Thyroid gland (tissue), 4 donors: Measurements from ENCODE around the gene PDCL2. TPM values are rescaled to one million over a fixed set of nuclear protein-coding genes. Genes with fewer than 3 reads are reported as not detected.

Experiments used
- DNase-seq, 2 donors: peaks; one replicate each; pipeline ENCODE4 v3.0.0-alpha.2; 2019
- H3K27ac ChIP-seq, 3 donors: fragments of 200-600 bp; sonication (generic); 1 replicate in 2 of 3; 2 replicates in 1 of 3; pipeline ENCODE4 v1.5.1; 2016 to 2019; ENCODE audit warnings: mild to moderate bottlenecking in 1 of 3, moderate library complexity in 1 of 3
- H3K27me3 ChIP-seq: fragments of 200-600 bp; sonication (generic); one replicate; pipeline ENCODE4 v1.5.1; 2019
- H3K36me3 ChIP-seq, 2 donors: fragments of 200-600 bp; sonication (generic); one replicate each; pipeline ENCODE4 v1.5.1; 2016 to 2019
- H3K4me1 ChIP-seq, 2 donors: fragments of 200-600 bp; sonication (generic); one replicate each; pipeline ENCODE4 v1.5.1; 2017 to 2019
- H3K4me3 ChIP-seq, 3 donors: fragments of 200-600 bp; sonication (generic); replicated peaks in 1 of 3; 1 replicate in 2 of 3; 2 replicates in 1 of 3; pipeline ENCODE4 v1.5.1; 2016; ENCODE audit warnings: mild to moderate bottlenecking in 1 of 3
- H3K9me3 ChIP-seq: fragments of 200-600 bp; sonication (generic); one replicate; pipeline ENCODE4 v1.5.1; 2017
- CTCF ChIP-seq, 6 experiments: fragments of 200-600 bp in 3 of 6; fragments of 450-650 bp in 3 of 6; sonication (generic) in 3 of 6; IDR thresholded peaks; one replicate each; pipeline ENCODE4 v1.5.1; 2016 to 2019; ENCODE audit warnings: antibody characterized with exemption in 6 of 6, mild to moderate bottlenecking in 2 of 6, inconsistent platforms in 1 of 6, moderate library complexity in 1 of 6
- POLR2A ChIP-seq, 2 donors: fragments of 450-650 bp; IDR thresholded peaks; one replicate each; pipeline ENCODE4 v1.6.1; 2017; ENCODE audit warnings: antibody characterized with exemption in 2 of 2, mild to moderate bottlenecking in 2 of 2, moderate library complexity in 1 of 2
- WGBS, 2 donors: methylation state at CpG; one replicate each; pipeline ENCODE4 v1.1.5; 2017; 5-methylcytosine and 5-hydroxymethylcytosine counted together
- intact Hi-C: fragments of 100-400 bp; cut with DNase I; formaldehyde crosslinking; loops from one replicate; pipeline ENCODE4 v1.15.1; 2023
- total RNA-seq, 4 donors: library from RNA; depleted of rRNA; stranded (reverse); fragments of >200 nt; gene quantifications; one replicate each; pipeline ENCODE4 v1.2.3, GENCODE V29; 2016

Gene PDCL2
- total RNA-seq, 4 donors from 2014 or later: not detected

GRCh38 chr4:55547466-55547770 is 44.6 kb downstream of the PDCL2 start:
- H3K9me3 ChIP-seq: no peaks in the 10 kb centered on the region
- no peak for TF ChIP-seq POLR2A (IDR thresholded peaks at IDR 0.05)
- no peak for TF ChIP-seq CTCF (IDR thresholded peaks at IDR 0.05)
- H3K36me3 ChIP-seq: no peaks in the 10 kb centered on the region
- peak overlapping the region; percentile 73 to 94 (median 82) for H3K4me3 ChIP-seq
- intact Hi-C loops: no loop called here
- DNase-seq: peak in 1 of 2 donors; percentile 23
- peaks cover 4% of the 10 kb centered on the region in 2 donors for H3K4me1 ChIP-seq
- 1 to 2% methylated on average over 10 of the region's 10 CpGs for WGBS, 2 donors
- peak overlapping the region; percentile 96 to 100 (median 99) for H3K27ac ChIP-seq
- H3K27me3 ChIP-seq: no peaks in the 10 kb centered on the region

DNA sequence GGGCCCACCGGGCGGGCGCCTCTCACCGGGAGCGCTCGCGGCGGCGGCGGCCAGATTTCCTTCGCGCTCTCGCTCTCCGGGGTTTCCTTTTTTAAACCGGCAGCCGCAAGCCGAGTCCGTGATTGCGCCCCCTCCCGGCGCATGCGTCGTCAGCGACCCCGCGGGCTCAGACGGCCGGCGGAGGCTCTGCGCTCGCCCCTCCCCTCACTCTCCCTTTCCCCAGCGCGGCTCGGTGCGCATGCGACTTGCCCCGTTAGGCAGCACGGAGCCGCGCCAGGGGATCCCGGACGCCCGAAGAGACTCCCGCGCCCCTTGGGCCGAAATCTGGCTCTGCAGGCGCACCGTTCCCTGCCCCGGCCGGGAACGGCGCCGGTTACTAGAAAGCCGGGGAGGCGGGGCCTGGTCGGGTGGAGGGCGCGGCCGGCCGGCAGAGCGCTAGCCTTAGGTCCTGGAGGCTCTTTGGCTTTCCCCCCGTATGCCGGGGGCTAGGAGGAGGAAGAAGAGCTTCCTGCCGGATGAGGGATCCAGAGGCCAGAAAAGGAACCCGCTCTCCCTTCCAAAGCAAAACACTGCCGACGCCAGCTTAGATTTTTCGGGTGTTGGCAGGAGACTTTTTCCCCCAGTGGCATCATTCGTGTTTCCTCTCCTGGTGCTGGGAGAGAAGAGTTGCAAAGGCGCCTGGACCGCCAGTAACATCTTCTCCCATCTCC is 45.1 kb downstream of the PDCL2 start, which contains the start of gene CLOCK:
CLOCK (minus strand) TSS at position 154 of the 710 bp plus-strand sequence. CDS start 64,124 bp downstream, outside the sequence.
- intact Hi-C loops: no loop called here
- peaks cover 4% of the 10 kb centered on the region in 2 donors for H3K4me1 ChIP-seq
- peak; percentile 90 to 91 for DNase-seq
- peak within 1 kb of the TSS; percentile 96 to 100 (median 99) for H3K27ac ChIP-seq
- no peaks in the 10 kb centered on the region for H3K36me3 ChIP-seq
- peak within 1 kb of the TSS; percentile 73 to 94 (median 82) for H3K4me3 ChIP-seq
- H3K27me3 ChIP-seq: no peaks in the 10 kb centered on the region
- TF ChIP-seq POLR2A (IDR thresholded peaks at IDR 0.05): peak in 1 of 2 donors; percentile 72
- peak in 5 of 6 experiments; percentile 25 to 62 (median 53) for TF ChIP-seq CTCF (IDR thresholded peaks at IDR 0.05)
- no peaks in the 10 kb centered on the region for H3K9me3 ChIP-seq
- 0 to 2% methylated on average over 6 to 31 of the region's 71 CpGs for WGBS, 2 donors

- peaks cover 4% of the 10 kb centered on the region in 2 donors for H3K4me1 ChIP-seq
- peak overlapping the region; percentile 73 to 94 (median 82) for H3K4me3 ChIP-seq
- no peak for DNase-seq
- H3K9me3 ChIP-seq: no peaks in the 10 kb centered on the region
- peak overlapping the region; percentile 96 to 100 (median 99) for H3K27ac ChIP-seq
- TF ChIP-seq POLR2A (IDR thresholded peaks at IDR 0.05) (no peak), CTCF (IDR thresholded peaks at IDR 0.05) (no peak)
- H3K36me3 ChIP-seq: no peaks in the 10 kb centered on the region
- H3K27me3 ChIP-seq: no peaks in the 10 kb centered on the region
- intact Hi-C loops: no loop called here
- 2% methylated on average over 10 of the region's 16 CpGs; no CpG with 5 or more reads in 1 of the 2 donors for WGBS, 2 donors
Observed at GRCh38 chr4:55546506-55546755, 45.6 kb downstream of the PDCL2 start.

DNA sequence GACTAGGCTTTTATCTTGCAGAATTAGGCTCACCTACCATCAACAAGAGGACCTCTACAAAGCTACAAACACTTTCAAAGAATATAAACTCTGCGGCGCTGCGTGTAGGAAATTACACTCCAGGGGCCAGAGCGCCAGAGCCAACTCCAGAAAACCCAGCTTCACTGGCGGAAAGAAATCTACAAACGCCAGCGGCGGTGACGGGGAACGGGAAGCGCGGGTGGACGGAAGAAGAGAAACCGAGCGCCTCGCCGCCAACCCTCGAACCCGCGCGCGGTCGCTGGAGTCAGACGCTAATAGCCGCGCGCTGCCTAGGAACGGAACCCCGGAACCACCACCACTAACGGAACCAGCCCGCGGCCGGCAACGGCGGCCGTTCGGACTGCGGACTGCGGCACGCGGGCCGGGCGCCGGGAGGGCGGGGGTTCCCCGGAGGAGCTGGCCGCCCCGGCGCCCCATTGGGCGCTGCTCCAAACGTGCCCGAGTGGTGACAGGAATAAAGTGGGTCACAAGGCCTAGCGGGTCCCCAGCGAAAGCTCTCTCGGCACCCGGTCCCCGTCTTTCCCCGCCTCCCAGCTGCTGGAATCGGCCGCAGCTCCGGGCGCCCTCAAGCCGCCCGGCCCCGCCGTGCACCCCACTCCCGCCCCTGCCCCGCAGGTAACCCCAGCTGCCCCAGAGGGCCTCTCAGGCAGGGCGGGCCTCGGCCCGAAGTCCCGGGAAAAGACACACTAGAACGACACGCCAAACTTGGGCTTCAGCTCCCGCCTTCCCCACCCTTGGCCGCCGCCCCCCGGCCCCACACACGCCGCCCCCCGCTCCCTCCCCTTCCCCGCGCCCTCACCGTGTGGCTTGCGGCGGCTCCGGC is 46.2 kb downstream of the PDCL2 start:
- WGBS, 2 donors: 0 to 1% methylated on average over 9 to 44 of the region's 87 CpGs
- no peaks in the 10 kb centered on the region for H3K36me3 ChIP-seq
- intact Hi-C loops: no loop called here

More for the DNA sequence above, 46.2 kb downstream of the PDCL2 start:
- peak; percentile 80 to 83 for DNase-seq
- no peaks in the 10 kb centered on the region for H3K27me3 ChIP-seq
- peak overlapping the region; percentile 96 to 100 (median 99) for H3K27ac ChIP-seq
- H3K9me3 ChIP-seq: no peaks in the 10 kb centered on the region
- H3K4me1 ChIP-seq: peaks cover 4% of the 10 kb centered on the region in 2 donors
- TF ChIP-seq CTCF (IDR thresholded peaks at IDR 0.05) (no peak), POLR2A (IDR thresholded peaks at IDR 0.05) (peak in 1 of 2 donors; percentile 52)
- peak overlapping the region; percentile 66 to 94 (median 73) for H3K4me3 ChIP-seq
